ENCODE data around the gene SPZ1.

GRCh38 chr5:80337379-80337778 is 17.6 kb downstream of the SPZ1 start:
- no peak for TF ChIP-seq CTCF (IDR thresholded peaks at IDR 0.05)
- no peak for TF ChIP-seq EZH2 (IDR thresholded peaks at IDR 0.05; ENCODE audit: borderline replicate concordance, insufficient read depth, low read depth, low read length, poor library complexity, severe bottlenecking)

Measured in B cell (primary cell).